H1 (cell line): ENCODE data around the gene EXD1.

ENCODE experiments used
- CREB1 ChIP-seq: IDR thresholded peaks from 2 replicates; pipeline ENCODE4 v1.6.1; 2012; ENCODE audit warnings: inconsistent platforms
- CTCF ChIP-seq, 3 experiments: IDR thresholded peaks; 1 replicate in 2 of 3; 2 replicates in 1 of 3; pipeline versions ENCODE4 v1.5.1 to v1.6.1; 2011; ENCODE audit warnings: low read length in 3 of 3, mild to moderate bottlenecking in 3 of 3, inconsistent platforms in 2 of 3, low read depth in 1 of 3, moderate library complexity in 1 of 3; ENCODE audit not compliant: insufficient read depth in 1 of 3; ENCODE audit errors: control extremely low read depth in 1 of 3
- EZH2 ChIP-seq: fragments of 200-600 bp; sonication (generic); IDR thresholded peaks from 2 replicates; pipeline ENCODE4 v1.7.1; 2012; ENCODE audit warnings: low read depth, mild to moderate bottlenecking, moderate library complexity, low read length, inconsistent platforms; ENCODE audit not compliant: severe bottlenecking
- HDAC6 ChIP-seq: IDR thresholded peaks from one replicate; pipeline ENCODE4 v1.7.1; 2012; ENCODE audit warnings: low read depth, mild to moderate bottlenecking, inconsistent platforms, low read length, moderate library complexity
- KDM1A ChIP-seq: fragments of 200-600, 300-600 bp; sonication (generic); IDR thresholded peaks from 2 replicates; pipeline ENCODE4 v1.7.1; 2016; ENCODE audit warnings: mild to moderate bottlenecking, low read length, borderline replicate concordance
- POLR2A ChIP-seq, 2 experiments: IDR thresholded peaks; 1 replicate in 1 of 2; 2 replicates in 1 of 2; pipeline ENCODE4 v1.6.1; 2011; ENCODE audit warnings: low read depth in 2 of 2, low read length in 2 of 2, mild to moderate bottlenecking in 2 of 2; ENCODE audit errors: control extremely low read depth in 1 of 2
- SIN3A ChIP-seq, 2 experiments: IDR thresholded peaks in 1 of 2; conservative IDR thresholded peaks in 1 of 2; 2 replicates each; pipeline ENCODE4 v1.6.1; 2011 to 2012; ENCODE audit warnings: low read length in 2 of 2, improper control_type of control experiment in 1 of 2, low read depth in 1 of 2, mild to moderate bottlenecking in 1 of 2
- SIRT6 ChIP-seq: IDR thresholded peaks from one replicate; pipeline ENCODE4 v1.7.1; 2012; ENCODE audit warnings: low read length, inconsistent platforms
- SP2 ChIP-seq: IDR thresholded peaks from 2 replicates; pipeline ENCODE4 v1.6.1; 2012; ENCODE audit warnings: mild to moderate bottlenecking, low read length, inconsistent platforms
- TAF1 ChIP-seq: IDR thresholded peaks from 2 replicates; pipeline ENCODE4 v1.6.1; 2011; ENCODE audit warnings: mild to moderate bottlenecking, low read depth, low read length

GRCh38 chr15:41219381-41219780, 11.2 kb downstream of the EXD1 start:
- TF ChIP-seq CTCF (IDR thresholded peaks at IDR 0.05; ENCODE audit: control extremely low read depth in 1 of 3, insufficient read depth in 1 of 3, low read depth in 1 of 3, low read length in 3 of 3) (no peak), SIN3A (conservative IDR thresholded peaks at IDR 0.05 in 1 of 2, IDR thresholded peaks at IDR 0.05 in 1 of 2; ENCODE audit: low read depth in 1 of 2, low read length in 2 of 2) (no peak), SIRT6 (no peak), TAF1 (no peak), KDM1A (no peak), EZH2 (no peak), CREB1 (no peak), HDAC6 (no peak), SP2 (no peak), POLR2A (IDR thresholded peaks at IDR 0.05; ENCODE audit: control extremely low read depth in 1 of 2, low read depth in 2 of 2, low read length in 2 of 2) (no peak)
